Heart left ventricle (tissue), 13 donors: ENCODE results near the gene UBE2V1.

ENCODE experiments used
- CTCF ChIP-seq, 12 donors: fragments of 200-600 bp; sonication (generic) in 4 of 12; IDR thresholded peaks; one replicate each; pipeline versions ENCODE4 v1.5.0 to v1.8.0; 2018 to 2022; ENCODE audit warnings: antibody characterized with exemption in 12 of 12, mild to moderate bottlenecking in 5 of 12
- POLR2A ChIP-seq, 2 donors: fragments of 450-650 bp; IDR thresholded peaks; one replicate each; pipeline ENCODE4 v1.6.1; 2017; ENCODE audit warnings: antibody characterized with exemption in 2 of 2, mild to moderate bottlenecking in 2 of 2, moderate library complexity in 2 of 2
- donor health status: ischemic (EF 13 %, LVEDD 7.1; RV severe dilation, severe dysfunction).
- donor health status: DM: no; HTN: yes; CAD: no.
- donor health status: DM: no; HTN: no; CAD: no.
- donor health status: ischemic (EF 25% LVEDD 6.9; RV normal size, moderate dysfunction).
- donor health status: ischemic (EF 25% LVEDD 5.7; RV mildly dilated, moderate dysfunction).
- donor health status: ischemic (EF 35%, LVEDD 5.7; RV mildly dilated, moderate dysfunction).
- donor health status: nonischemic (EF 11% LVEDD 7.7; RV severe dilation, severe dysfunction).
- donor health status: DM: yes; HTN: yes; CAD: no.
- donor health status: PGD.
- donor health status: ischemic (EF 29% LVEDD 5.4; RV normal size, mild dysfunction).
- donor health status: nonischemic (EF 23%, LVEDD 6.1; RV moderate dilation, normal function).

- TF ChIP-seq CTCF (IDR thresholded peaks at IDR 0.05) (no peak), POLR2A (IDR thresholded peaks at IDR 0.05) (no peak)
Measured at GRCh38 chr20:50128520-50128905, 15.6 kb upstream of the UBE2V1 start.
